Endothelial cell (in vitro differentiated cells): ENCODE measurements around the gene ACADS. TPM values are rescaled to one million over a fixed set of nuclear protein-coding genes. Genes with fewer than 3 reads are reported as not detected.
A peak's percentile ranks its signal among the peaks of the same experiment; 100 is the strongest.

ENCODE experiments used
- DNase-seq: peaks from one replicate; pipeline ENCODE4 v3.0.0; 2021; ENCODE audit warnings: low spot score
- H3K27ac Mint-ChIP-seq: one replicate; pipeline ENCODE4 v1.8.0; 2021; ENCODE audit warnings: mixed read lengths, inconsistent platforms; ENCODE audit not compliant: unreplicated experiment
- H3K27me3 Mint-ChIP-seq: one replicate; pipeline ENCODE4 v1.8.0; 2021; ENCODE audit warnings: mild to moderate bottlenecking, moderate library complexity, mixed read lengths, inconsistent platforms; ENCODE audit not compliant: unreplicated experiment
- H3K36me3 Mint-ChIP-seq: one replicate; pipeline ENCODE4 v1.8.0; 2021; ENCODE audit warnings: mild to moderate bottlenecking, low read depth, mixed read lengths, inconsistent platforms; ENCODE audit not compliant: unreplicated experiment
- H3K4me1 Mint-ChIP-seq: one replicate; pipeline ENCODE4 v1.8.0; 2021; ENCODE audit warnings: mild to moderate bottlenecking, mixed read lengths, inconsistent platforms; ENCODE audit not compliant: unreplicated experiment
- H3K4me3 Mint-ChIP-seq: one replicate; pipeline ENCODE4 v1.8.0; 2021; ENCODE audit warnings: mild to moderate bottlenecking, mixed read lengths, inconsistent platforms; ENCODE audit not compliant: unreplicated experiment
- H3K9me3 Mint-ChIP-seq: one replicate; pipeline ENCODE4 v1.8.0; 2021; ENCODE audit warnings: mixed read lengths, inconsistent platforms; ENCODE audit not compliant: unreplicated experiment
- long read RNA-seq: library from polyadenylated mRNA; unstranded; transcript quantifications from one replicate; pipeline ENCODE4 v2.0.0, GENCODE V29; 2020; ENCODE audit not compliant: unreplicated experiment
- total RNA-seq: library from RNA; stranded (reverse); fragmentation: NEBNext Ultra II Directional; extraction: Animal tissue kit (Norgen Biotek cat#: 25700); gene quantifications from one replicate; pipeline ENCODE4 v1.2.1, GENCODE V29; 2021; ENCODE audit not compliant: unreplicated experiment
- TF ChIP-seq, protein P1 (sequence below): fragments of 200-600 bp; sonication (generic); IDR thresholded peaks from one replicate; pipeline ENCODE4 v1.5.0; 2021; ENCODE audit warnings: antibody characterized with exemption; ENCODE audit not compliant: unreplicated experiment

The ACADS gene, protein sequence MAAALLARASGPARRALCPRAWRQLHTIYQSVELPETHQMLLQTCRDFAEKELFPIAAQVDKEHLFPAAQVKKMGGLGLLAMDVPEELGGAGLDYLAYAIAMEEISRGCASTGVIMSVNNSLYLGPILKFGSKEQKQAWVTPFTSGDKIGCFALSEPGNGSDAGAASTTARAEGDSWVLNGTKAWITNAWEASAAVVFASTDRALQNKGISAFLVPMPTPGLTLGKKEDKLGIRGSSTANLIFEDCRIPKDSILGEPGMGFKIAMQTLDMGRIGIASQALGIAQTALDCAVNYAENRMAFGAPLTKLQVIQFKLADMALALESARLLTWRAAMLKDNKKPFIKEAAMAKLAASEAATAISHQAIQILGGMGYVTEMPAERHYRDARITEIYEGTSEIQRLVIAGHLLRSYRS
- total RNA-seq, result 5.6 TPM
- long read RNA-seq, transcript ACADS-201 (10 exons, 1,950 nt), result major isoform, 10 of 14 reads
- long read RNA-seq, partial matches to known transcripts, result 0 of 14 reads
- long read RNA-seq, other reads (novel, unspliced or antisense), result 4 of 14 reads

DNA sequence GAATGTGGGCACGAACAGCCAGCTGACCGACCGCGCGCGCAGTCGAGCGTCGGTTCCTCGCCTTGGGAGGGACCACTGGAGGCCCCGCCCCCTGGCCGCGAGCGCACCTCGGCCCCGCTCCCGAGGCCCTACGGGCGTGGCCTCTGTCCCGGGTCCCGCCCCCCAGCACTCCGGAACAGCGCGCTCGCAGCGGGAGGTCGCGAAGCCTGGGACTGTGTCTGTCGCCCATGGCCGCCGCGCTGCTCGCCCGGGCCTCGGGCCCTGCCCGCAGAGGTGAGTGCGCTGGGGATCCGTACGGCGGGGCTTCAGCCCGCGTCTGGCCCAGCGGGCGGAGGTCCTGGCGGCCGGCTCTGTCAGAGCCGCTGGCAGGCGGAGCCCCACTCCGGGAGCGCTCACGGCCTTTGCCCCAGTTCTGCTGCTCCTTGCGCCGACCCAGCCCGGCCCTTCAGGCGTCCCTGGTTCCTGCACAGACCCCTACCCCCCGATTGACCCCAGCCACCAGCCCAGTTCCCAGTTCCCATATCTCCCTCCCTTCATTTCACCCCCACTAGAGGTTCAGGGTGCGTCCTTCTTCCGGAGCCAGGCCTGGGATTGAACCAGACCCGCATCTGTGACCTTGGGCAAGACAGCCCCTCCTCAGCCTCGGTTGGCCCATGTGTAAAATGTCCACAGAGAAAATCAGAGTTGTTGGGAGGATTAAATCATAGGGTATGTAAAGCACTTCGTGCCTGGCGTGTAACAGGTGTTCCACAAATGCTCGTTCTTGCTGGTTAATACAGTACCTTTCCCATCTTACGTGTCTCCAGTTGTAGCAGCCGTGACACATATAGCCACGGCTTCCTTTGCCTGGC lies at the start of gene ACADS:
Gene ACADS, plus strand, starts transcription at position 168 of the 851 bp plus-strand sequence. Its CDS starts 60 bp downstream, at position 228.
- DNase-seq, result peak; percentile 84
- TF ChIP-seq, protein P1, sequence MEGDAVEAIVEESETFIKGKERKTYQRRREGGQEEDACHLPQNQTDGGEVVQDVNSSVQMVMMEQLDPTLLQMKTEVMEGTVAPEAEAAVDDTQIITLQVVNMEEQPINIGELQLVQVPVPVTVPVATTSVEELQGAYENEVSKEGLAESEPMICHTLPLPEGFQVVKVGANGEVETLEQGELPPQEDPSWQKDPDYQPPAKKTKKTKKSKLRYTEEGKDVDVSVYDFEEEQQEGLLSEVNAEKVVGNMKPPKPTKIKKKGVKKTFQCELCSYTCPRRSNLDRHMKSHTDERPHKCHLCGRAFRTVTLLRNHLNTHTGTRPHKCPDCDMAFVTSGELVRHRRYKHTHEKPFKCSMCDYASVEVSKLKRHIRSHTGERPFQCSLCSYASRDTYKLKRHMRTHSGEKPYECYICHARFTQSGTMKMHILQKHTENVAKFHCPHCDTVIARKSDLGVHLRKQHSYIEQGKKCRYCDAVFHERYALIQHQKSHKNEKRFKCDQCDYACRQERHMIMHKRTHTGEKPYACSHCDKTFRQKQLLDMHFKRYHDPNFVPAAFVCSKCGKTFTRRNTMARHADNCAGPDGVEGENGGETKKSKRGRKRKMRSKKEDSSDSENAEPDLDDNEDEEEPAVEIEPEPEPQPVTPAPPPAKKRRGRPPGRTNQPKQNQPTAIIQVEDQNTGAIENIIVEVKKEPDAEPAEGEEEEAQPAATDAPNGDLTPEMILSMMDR, result no peak
- peaks cover 16% of the 10 kb centered on the region for H3K4me1 Mint-ChIP-seq
- H3K27me3 Mint-ChIP-seq, result peaks cover 5% of the 10 kb centered on the region
- peak within 1 kb of the TSS; percentile 68 for H3K27ac Mint-ChIP-seq
- H3K36me3 Mint-ChIP-seq, result peaks cover 37% of the 10 kb centered on the region
- no peaks in the 10 kb centered on the region for H3K9me3 Mint-ChIP-seq
- peak within 1 kb of the TSS; percentile 88 for H3K4me3 Mint-ChIP-seq

DNA sequence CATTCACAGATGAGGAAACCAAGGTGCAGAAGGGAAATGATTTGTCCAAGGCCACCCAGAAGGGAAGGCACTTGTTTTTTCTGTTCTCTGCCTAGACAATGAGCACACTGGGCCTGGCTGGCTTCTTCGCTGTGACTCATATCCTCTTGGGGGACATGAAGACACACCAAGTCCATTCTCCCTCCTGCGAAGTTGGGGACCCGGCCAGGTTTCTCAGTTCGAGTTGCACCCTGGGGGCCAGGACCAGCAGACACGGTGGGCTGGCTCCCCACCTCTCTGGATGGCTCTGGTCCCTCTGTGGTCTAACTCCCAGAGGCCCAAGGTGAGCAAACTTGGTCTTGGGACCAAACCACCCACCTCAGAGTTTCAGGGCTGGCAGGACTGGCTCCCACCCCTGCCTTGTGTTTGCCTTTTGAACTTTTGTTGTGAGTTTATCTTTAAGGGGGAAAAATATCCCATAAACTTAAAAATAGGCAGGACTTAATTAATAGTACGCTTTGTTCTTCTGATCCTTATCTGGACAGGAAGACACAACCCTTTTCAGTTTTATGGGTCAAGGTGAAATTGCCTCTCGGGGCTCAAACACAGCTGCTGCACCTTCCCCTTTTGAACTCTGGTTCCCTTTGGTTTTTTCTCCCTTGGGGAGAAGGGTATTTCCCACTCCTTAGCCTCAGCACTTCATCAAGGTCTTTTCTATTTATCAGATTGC lies 47.7 kb upstream of the ACADS start:
- Mint-ChIP-seq H3K36me3 (no peaks in the 10 kb centered on the region), H3K4me1 (peaks cover 4% of the 10 kb centered on the region), H3K27me3 (no peaks in the 10 kb centered on the region), H3K4me3 (no peak overlapping the region), H3K27ac (no peak overlapping the region), H3K9me3 (no peaks in the 10 kb centered on the region)
- TF ChIP-seq, protein P1, result no peak
- DNase-seq, result no peak

DNA sequence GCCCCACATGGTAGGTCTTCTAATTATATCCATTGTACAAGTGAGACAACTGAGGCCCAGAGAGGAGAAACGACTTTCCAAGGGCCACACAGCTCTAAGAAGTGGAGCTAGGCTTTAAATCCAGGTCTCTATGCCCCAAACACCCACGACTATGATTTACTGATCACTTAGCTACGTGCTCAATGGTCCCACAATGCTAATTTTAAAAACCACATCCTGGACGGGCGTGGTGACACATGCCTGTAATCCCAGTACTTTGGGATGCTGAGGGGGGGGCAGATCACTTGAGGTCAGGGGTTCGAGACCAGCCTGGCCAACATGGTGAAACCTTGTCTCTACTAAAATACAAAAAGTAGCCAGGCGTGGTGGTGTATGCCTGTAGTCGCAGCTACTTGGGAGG lies 47.1 kb upstream of the ACADS start:
- Mint-ChIP-seq H3K4me1 (peaks cover 4% of the 10 kb centered on the region), H3K27ac (no peak overlapping the region)

DNA sequence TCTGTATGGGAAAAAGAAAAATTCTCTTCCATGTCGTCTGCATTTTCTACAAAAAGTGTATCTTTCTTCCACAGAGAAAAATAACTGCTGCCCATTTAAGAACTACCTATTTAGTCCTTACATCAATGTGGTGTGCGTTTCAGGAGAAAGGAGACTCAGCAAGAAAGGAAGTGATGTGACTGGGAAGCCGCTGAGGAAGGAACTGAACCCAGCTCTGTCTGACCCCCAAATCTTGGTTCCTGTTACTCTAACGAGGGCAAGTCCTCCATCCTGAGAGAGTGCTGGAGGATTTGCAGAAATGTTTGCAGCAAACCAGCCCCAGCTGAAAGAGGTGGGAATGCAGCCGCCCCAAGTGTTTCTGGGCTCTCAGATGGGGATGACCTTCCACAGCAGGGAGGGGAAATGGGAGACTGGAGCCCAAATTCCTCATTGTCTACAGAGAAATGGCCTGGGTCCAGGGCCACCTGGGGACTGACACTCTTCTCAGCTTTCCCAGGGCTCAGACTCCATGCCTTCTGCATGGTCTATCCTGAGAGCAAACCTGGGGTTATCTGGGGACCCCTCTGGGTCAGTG lies 45.4 kb upstream of the ACADS start:
- TF ChIP-seq, protein P1, result no peak
- H3K9me3 Mint-ChIP-seq, result no peaks in the 10 kb centered on the region

More for the DNA sequence above, 47.1 kb upstream of the ACADS start:
- Mint-ChIP-seq H3K9me3 (no peaks in the 10 kb centered on the region), H3K36me3 (no peaks in the 10 kb centered on the region), H3K4me3 (no peak overlapping the region), H3K27me3 (no peaks in the 10 kb centered on the region)
- TF ChIP-seq, protein P1, result no peak
- DNase-seq, result no peak

More for the DNA sequence above, 45.4 kb upstream of the ACADS start:
- DNase-seq, result no peak
- no peaks in the 10 kb centered on the region for H3K27me3 Mint-ChIP-seq
- H3K36me3 Mint-ChIP-seq, result no peaks in the 10 kb centered on the region
- H3K27ac Mint-ChIP-seq, result no peak overlapping the region
- no peak overlapping the region for H3K4me3 Mint-ChIP-seq
- peaks cover 4% of the 10 kb centered on the region for H3K4me1 Mint-ChIP-seq
